Neural progenitor cell (in vitro differentiated cells): Measurements from ENCODE around the gene CMYA5.
"Not testable (repeated sequence)": the region's sequence is repeated elsewhere in the genome, so short reads cannot be mapped to it uniquely, and the experiment has no call there.

ENCODE experiments used
- EZH2phosphoT487 ChIP-seq: fragments of 200-600 bp; sonication (generic); IDR thresholded peaks from 2 replicates; pipeline ENCODE4 v1.6.1; 2017; ENCODE audit warnings: antibody characterized with exemption
- TF ChIP-seq, protein P1 (sequence below): fragments of 200-600 bp; sonication (generic); IDR thresholded peaks from 2 replicates; pipeline ENCODE4 v1.5.1; 2017; ENCODE audit warnings: antibody characterized with exemption, mild to moderate bottlenecking

DNA sequence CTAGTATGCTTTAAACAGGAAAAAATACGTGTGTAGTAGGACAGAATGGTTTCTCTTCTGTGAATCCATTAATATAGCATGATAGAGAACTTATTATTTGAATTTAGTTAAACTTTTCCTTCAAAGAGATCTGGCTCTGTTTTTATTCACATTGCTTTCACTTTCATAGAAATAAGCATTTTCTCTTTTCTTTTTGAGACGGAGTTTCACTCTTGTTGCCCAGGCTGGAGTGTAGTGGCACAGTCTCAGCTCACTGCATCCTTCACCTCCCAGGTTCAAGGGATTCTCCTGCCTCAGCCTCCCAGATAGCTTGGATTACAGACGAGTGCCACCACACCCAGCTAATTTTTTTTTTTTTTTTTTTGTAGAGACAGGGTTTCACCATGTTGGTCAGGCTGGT lies 7.5 kb upstream of the CMYA5 start:
- TF ChIP-seq, protein P1, sequence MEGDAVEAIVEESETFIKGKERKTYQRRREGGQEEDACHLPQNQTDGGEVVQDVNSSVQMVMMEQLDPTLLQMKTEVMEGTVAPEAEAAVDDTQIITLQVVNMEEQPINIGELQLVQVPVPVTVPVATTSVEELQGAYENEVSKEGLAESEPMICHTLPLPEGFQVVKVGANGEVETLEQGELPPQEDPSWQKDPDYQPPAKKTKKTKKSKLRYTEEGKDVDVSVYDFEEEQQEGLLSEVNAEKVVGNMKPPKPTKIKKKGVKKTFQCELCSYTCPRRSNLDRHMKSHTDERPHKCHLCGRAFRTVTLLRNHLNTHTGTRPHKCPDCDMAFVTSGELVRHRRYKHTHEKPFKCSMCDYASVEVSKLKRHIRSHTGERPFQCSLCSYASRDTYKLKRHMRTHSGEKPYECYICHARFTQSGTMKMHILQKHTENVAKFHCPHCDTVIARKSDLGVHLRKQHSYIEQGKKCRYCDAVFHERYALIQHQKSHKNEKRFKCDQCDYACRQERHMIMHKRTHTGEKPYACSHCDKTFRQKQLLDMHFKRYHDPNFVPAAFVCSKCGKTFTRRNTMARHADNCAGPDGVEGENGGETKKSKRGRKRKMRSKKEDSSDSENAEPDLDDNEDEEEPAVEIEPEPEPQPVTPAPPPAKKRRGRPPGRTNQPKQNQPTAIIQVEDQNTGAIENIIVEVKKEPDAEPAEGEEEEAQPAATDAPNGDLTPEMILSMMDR, result not testable (repeated sequence)
- TF ChIP-seq EZH2phosphoT487, result not testable (repeated sequence)
